HG02981 (cell line): ENCODE results near the gene EML2.
"Not testable (repeated sequence)": the region's sequence is repeated elsewhere in the genome, so short reads cannot be mapped to it uniquely, and the experiment has no call there.

Experiments used
- ATAC-seq: cut with Tn5 transposase; IDR thresholded peaks from one replicate; pipeline ENCODE4 v1.9.1; 2021; ENCODE audit warnings: mild to moderate bottlenecking, moderate library complexity; ENCODE audit not compliant: unreplicated experiment

The EML2 gene

DNA sequence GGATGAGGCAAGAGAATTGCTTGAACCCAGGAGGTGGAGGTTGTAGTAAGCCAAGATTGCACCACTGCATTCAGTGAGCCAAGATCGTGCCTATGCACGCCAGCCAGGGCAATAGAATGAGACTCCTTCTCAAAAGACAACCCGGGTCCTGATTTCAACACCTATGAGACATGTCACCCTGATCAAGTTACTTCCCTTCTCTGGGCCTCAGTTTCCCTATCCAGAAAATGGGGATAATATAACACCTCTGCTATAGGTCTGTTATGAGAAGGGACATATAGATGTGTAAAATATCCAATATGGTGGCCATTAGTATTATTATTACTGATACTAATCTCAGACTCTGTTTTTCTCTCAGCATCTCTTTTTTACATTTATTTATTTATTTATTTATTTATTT is 15.9 kb upstream of the EML2 start:
- ATAC-seq, result no peak

DNA sequence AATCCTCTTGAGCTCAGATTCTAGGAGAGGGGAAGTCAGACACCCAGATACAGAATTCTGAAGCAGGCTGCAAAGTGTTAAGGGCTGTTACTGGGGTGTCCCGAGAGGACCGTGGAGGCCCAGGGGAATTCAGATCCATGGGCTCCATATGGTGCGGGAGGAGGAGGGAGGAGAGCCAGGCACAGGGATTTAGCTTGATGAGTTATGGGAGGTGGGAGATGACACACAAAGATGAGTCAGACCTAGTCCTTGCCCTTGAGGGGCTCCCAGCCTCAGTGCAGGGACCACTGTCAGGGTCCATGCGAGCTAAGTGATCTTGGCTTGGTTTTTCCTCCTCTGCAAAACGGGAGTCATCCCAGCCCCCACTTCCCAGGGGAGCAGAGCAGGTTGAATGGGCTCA is 14.4 kb upstream of the EML2 start:
- no peak for ATAC-seq

DNA sequence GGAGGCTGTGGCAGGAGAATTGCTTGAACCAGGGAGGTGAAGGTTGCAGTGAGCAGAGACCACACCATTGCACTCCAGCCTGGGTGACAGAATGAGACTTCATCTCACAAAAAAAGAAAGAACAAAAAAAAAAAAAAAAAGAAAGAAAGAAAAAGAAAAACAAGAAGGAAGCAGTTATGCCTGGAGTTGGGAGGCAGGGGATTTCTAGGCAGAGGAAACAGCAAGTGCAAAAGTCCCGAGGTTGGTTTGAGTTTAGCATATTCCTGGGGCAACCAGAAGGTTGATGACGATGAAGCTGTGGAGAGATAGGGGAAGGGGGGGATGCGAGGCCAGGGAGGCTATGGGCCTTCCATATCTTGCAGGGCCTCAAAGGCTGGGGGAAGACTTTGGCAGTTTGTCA is 11.5 kb upstream of the EML2 start:
- ATAC-seq, result no peak

DNA sequence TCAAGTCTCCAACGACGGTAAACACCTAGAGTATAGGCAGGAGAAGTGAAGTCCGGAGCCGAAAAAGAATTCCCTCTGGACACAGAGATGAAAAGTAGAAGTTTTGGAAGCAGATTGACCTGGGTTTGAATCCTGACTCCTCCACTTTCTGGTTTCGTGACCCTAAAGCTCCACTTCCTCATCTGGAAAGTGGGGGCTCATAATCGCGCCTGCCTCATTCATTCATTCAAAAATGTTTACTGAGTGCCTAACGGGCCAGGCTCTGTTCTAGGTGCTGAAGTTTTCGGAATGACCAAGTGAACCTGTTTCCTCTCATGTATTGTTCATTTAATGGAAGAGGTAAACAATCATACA is 7.1 kb upstream of the EML2 start:
- no peak for ATAC-seq

DNA sequence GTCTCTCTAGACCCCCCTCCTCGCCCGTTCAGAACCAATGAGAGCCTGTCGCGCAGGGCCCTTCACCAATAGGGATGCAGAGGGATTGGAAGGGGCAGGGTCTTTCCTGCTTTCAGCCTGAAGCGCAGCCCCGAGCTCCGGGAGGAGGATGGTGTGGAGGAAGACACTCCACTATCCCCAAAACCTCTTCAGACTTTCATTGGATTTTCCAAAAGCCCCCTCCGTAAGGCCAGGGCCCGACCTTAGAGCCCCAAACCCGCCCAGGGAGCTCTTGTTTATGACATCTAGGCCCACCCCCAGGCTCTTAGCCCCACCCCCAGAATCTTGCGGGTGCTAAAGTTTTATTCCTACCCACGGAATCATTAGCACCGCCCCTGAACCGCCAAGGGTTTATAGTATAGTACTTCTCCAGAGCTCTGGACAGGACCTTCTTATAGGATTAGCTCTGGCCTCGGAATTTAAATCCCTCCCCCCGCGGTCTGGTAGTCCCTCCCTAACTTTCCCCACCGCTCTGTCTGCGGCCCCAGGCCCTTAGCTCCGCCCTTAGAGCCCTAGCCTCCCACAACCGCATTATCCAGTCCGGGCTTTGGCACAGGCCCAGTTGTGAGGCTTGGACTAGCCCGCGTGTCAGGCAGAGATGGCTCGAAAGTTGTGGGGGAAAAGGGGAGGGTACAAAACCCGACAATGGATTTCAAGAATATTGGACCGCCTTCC is 6.6 kb upstream of the EML2 start:
- ATAC-seq, result no peak

DNA sequence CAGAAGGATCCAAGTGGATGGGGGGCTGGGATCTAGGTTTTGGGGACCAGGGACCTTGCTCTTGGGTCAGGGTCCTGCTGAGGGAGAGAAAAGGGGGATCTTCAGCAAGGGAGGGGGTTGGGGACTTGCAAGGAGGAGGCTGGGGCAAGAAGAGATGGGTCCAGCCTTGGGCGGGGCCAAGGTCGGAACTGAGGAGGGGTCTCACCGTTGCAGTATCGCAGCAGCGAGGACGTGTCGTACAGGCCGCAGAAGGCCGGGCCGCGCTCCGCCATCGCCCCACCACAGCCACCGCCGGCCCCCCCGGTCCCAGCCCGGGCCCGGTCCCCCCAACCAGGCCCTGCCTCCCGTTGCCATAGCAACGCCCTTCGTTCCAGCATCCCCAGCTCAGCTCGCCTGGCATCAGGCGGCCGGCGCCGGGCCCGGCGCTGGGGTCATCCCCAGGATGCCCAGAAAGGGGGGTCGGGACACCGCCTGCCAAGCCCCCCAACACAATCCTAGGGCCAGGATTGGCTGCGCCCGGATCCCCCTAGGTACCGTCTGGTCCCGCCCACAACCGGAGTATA is 6.0 kb upstream of the EML2 start:
- no peak for ATAC-seq

DNA sequence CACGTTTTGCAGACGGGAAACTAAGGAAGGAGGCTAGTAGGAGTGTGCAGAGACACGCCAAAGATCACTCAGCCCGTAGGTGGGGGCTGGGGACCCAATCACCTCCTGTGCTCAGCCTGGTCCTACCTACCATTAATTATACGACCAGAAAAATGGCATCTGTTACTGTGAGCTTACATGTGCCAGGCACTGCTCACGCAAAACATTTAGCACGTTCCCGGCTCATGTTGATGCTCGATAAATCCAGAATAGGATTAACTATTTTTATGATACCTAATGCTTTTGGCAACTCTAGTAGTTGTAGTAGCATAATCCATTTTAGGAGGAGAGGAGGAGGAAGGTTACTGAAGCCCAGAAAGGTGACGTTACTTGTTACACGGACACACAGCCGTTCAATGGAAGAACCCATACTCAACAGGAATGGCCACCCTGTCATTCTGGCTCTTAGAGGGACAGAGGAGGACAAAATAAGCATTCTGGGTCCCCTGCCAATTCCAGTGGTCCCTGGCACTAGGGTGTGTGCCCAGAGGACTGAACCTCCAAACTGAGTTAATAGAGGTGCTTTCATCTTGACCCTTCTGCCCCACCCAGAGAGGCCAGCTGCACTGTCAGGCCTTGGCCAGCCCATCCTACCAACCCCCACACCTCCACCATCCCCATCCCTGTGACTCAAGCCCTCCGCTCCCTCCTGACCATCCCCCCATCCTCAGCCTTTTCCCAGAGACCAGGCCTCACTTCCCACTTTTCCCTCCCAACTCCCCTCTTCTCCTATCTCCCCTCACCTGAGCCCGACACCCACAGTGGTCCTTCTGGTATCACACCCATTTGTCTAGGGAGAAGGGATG is 5.0 kb upstream of the EML2 start:
- no peak for ATAC-seq

DNA sequence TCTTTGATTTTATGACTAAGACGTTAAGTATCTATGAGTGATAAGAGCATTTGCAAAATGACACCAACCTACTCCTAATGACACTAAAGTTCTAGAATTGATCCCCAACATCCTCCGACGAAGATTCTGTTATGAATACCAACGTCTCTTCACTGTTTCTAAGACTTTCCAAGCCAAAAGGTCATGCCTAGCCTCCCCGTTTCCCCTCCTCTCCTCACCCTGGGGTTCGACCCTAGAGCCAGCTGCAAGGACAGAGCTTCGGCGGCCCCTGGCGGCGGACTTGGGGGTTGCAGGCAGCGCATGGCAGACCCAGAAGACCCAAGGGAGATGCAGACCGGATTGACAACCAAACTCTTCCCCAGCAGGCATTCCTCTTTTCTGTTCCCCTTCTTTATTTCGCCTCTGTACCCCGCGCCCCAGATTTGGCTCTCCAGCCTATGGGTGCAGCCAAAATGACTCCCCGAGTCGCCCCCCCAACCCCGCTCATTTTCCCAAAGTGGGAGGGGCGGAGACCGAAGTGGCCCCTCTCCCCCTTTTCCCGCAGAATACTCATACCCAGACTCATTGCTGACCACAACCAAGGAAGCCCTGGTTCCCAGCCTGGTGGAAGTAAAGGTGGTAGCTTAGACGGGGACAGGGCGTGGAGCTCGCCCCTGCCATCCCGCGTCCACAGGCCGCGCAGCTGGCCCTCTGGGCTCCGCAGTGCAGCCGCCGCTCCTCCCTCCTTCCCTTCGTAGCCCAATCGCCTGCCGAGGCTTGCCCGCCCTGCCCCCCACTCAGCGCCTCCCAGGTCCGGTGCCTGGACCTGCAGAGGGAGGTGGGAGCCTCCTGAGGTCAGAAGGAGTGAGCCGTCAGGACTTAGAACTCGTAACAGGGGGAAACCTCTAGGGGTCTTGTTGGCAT is 4.1 kb upstream of the EML2 start:
- no peak for ATAC-seq

DNA sequence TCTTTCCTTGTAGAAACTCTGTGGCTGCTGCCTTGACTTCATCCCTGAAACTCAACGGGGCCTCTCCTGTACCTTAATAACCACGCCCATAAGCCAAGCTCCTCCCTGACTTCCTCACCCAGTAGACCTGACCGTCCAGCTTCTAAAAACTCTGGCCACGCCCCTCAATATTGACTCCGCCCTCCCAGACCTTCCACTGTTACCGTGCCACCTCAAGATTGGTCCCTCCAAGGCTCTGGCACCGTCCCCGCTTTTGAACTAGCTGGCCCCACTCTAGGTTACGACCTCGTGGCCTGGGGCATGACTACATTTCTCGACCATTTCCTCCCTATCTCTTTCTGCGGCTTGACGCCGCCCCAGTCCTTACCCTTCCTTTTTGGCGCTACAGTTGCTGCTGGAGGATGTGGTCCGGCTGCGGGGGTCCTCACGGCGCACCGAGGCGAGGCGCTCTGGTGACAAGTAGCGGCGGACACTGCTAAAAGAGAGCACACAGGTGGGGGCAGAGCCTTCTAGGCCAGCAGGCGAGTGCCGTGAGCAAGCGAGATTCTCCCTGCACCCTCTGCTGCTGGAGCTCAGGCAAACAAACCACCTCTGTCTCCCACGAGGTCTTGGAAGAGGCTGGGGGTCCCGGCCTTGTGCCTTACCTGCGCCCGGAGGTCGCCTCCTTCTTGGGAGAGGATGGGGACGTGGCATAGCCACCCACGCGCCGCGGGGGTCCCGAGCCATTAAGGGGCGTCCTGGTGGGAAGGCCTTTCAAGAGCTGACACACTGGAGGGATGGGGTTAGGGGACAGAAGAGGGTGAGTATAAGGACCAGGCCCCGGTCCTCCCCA is 2.3 kb upstream of the EML2 start:
- peak; percentile 41 for ATAC-seq

DNA sequence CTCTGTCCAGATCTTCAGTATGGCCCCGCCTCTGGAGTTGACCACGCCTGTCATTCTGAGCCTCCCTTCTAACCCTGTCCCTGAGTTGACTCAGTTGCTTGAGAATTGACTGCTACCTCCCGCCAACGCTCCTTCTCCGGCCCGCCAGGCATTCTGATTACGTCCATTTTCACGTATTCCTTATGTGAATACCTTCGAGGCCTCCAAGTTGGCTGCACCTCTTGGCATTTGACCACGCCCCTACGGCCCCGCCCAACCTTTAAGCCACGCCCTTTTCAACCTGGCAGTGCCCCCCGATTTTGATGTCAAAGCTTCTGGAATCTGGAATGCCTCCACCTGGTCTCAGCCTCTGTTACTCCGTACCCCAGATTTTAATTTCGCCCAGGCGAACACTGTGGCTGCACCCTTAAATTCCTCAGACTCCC is 1.7 kb upstream of the EML2 start:
- ATAC-seq, result no peak

DNA sequence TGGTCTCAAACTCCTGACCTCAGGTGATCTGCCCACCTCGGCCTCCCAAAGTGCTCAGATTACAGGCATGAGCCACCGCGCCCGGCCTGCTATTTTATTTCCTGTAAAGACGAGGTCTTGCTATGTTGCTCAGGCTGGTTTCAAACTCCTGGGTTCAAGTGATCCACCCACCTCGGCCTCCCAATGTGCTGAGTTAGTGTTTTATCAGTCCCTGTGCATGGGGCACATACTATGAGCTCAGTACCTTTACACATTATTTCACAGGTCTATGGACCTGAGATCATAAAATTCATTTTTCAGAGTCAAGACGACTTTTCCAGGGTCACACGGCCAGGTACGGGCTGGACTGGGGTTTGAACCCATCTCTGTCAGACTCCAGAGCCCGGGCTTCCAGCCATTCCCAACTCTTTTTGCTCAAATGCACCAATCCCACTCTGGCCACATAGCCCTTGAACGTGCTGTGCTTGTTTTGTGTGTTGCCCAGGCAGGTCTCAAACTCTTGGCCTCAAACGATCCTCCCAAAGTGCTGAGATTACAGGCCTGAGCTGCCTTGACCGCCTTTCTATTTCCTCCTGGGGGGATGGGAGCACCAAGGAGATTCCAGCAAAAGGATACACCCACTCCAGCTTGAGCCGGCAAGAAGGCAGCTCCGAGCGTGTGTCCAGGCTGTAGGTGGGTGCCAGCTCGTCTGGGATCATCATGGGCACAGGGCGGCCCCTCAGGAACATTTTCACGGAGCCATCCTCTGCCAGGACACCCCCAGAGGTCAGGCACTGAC is 1.1 kb downstream of the EML2 start:
- ATAC-seq, result no peak

DNA sequence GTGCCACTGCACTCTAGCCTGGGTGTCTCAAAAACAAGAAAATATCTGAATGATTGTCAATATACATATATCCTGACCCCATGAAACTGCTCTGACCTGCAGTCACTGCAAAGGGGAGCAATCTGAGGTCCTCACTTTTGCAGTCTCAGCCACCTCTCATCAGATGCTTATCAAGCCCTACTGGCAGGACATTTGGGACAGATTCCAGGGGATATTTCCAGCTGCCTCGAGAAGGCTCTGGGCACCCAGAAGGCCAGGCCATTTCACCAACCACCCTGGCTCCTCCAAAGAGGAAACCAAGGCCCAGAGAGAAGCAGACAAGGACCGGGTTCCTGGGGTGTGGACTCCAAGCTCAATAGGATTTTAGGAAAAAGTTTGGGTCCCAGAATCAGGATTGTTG is 2.3 kb downstream of the EML2 start:
- no peak for ATAC-seq

DNA sequence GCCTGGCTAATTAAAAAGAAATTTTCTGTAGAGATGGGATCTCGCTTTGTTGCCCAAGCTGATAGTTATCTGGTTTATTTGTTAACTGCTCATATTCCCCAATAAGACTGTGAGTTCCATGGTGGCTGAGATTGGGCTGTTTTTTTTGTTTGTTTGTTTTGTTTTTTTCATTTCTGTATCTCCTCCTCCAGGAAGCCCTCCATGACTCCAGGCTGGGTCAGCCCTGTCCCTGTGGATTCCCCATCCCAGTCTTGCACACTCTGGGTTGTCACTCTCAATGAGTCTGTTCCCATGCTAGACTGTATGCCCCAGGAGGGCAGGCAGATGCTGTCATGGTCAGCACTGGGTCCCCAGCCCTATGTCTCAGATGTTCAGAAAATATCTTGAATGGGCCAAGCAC is 2.9 kb downstream of the EML2 start:
- ATAC-seq, result no peak

DNA sequence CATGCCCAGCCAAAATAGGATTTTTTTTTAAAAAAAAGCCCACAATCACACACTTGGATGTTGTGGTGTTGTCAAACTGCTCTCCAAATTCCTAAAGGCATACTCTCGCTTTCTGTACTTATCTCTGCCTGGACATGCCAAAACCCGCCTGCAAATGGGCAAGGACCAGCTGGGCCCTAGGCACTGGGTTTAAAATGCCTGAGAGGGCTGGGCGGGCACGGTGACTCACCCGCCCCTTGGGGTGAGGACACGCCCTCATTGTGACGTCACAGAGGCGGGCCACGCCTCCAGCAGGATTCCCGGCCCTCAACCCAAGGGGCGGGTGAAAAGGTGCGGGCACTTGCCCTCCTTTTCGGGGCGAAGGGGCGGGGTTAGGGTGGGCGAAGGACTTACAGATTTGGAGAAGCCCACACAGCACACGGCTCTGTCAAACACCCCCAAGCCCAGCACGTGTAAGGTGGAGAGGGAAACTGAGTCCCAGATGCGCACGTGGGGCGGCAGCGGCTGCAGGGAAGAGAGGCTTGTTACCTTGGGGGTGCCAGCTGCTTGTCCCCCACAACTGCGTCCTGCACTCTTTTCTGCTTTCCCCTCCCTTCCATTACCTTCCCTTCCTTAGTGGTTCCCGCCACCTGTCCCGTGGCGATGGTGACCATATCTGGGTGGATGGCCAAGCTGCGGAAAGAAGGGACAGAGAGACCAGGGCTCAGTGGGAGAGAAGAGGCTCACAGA is 6.6 kb downstream of the EML2 start:
- ATAC-seq, result no peak

DNA sequence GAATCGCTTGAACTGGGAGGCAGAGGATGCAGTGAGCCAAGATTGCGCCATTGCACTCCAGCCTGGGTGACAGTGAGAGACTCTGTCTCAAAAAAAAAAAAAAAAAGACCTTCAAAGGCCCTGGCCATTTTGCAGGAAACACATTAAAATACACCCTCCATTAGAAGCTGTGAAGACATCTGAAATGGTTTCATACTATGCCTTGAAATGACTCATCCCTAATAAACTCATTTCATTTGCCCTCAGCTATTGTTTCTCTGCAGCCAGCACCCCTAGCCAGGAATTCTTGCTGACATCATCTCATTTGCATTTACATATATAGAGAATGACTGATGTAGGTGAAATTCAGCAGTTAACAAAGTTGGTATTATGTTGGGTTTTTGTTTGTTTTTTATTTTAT is 8.7 kb downstream of the EML2 start:
- no peak for ATAC-seq

DNA sequence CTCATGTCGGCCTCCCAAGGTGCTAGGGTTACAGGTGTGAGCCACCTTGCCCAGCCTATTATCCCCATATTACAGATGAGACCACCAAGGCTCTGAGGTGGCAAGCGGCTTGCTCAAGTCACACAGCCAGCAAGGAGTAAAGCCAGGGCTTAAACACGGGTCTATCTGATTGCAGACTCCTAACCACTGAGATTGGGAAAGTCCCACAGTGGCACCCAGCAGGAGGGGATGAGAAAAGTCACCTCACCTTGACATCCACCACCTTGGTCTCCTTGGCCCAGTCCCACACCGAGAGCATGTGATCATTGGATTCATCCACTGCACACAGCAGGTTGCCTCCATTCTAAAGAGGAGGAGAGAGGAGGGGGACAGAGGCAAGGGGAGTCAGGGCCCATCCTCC is 9.5 kb downstream of the EML2 start:
- no peak for ATAC-seq

DNA sequence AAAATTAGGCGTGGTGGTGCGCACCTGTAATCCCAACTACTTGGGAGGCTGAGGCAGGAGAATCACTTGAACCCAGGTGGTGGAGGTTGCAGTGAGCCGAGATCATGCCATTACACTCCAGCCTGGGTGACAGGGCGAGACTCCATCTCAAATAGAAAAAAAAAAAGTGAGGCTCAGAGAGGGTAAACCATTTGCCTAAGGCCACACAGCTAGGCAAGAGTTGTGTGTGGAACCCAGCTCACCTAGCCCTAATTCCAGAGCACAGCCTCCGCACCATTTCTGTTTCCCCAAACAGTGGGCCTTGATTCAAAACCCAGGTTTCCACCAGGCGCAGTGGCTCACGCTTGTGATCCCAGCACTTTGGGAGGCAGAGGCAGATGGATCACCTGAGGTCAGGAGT is 11.0 kb downstream of the EML2 start:
- not testable (repeated sequence) for ATAC-seq

DNA sequence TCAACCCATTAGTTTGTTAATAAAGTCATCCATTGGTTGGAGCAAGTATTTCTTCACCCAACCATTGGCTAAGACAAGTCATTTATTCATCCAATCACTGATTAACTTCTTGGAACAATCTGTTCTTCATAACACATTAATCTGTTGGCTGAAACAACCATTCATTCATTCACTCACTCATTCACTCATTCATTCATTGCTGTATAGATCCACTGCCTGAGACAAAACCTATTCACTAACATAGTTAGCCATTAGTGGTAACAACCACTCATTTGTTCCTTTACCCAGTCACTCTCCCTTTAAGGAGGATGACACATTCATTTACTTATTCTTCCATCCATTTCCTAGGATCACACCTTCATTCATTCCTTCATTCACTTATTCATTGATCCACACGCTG is 15.2 kb downstream of the EML2 start:
- ATAC-seq, result no peak

DNA sequence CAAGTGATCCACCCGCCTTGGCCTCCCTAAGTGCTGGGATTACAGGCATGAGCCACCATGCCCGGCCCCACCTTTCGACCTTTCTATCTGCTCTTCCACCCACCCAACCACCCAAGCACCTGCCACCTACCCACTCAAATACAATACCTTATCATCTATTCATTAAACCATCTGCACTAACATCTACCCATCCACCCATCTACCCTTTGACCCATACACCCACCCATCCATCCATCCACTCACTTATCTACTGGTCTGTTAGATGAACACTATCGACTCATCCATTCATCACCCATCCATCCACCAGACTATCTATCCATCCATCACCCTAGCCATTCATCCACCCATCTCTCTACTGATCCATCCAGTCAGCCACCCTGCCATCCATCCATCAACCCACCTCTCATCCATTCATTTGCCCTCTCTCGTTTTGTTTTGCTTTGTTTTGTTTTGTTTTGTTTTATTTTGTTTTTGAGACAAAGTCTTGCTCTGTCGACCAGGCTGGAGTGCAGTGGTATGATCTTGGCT is 17.2 kb downstream of the EML2 start:
- ATAC-seq, result no peak
